Heart right ventricle (tissue), 16 donors: ENCODE measurements around the gene LYPD6B. TPM values are rescaled to one million over a fixed set of nuclear protein-coding genes. Genes with fewer than 3 reads are reported as not detected.

Experiments used
- ATAC-seq, 8 donors: fragments of 200-7000 bp; cut with Tn5 transposase; one replicate each; pipeline ENCODE4 v1.9.1; 2020; ENCODE audit warnings: mild to moderate bottlenecking in 8 of 8, moderate library complexity in 8 of 8, moderate number of reproducible peaks in 1 of 8
- DNase-seq, 2 donors: peaks; one replicate each; pipeline ENCODE4 v3.0.0-alpha.2; 2020
- H3K27ac ChIP-seq, 10 donors: fragments of 200-600 bp; sonication (generic) in 2 of 10; one replicate each; pipeline versions ENCODE4 v1.5.0 to v1.8.0; 2020 to 2022; ENCODE audit warnings: mild to moderate bottlenecking in 3 of 10
- H3K27me3 ChIP-seq, 7 donors: fragments of 200-600 bp; one replicate each; pipeline ENCODE4 v1.8.0; 2021 to 2022; ENCODE audit warnings: mild to moderate bottlenecking in 2 of 7
- H3K36me3 ChIP-seq, 9 donors: fragments of 200-600 bp; sonication (generic) in 1 of 9; one replicate each; pipeline versions ENCODE4 v1.5.0 to v1.8.0; 2020 to 2022; ENCODE audit warnings: mild to moderate bottlenecking in 2 of 9
- H3K4me1 ChIP-seq, 9 donors: fragments of 200-600 bp; sonication (generic) in 1 of 9; one replicate each; pipeline versions ENCODE4 v1.5.0 to v1.8.0; 2020 to 2022; ENCODE audit warnings: mild to moderate bottlenecking in 4 of 9
- H3K4me3 ChIP-seq, 10 donors: fragments of 200-600 bp; sonication (generic) in 2 of 10; one replicate each; pipeline versions ENCODE4 v1.5.0 to v1.8.0; 2020 to 2022; ENCODE audit warnings: mild to moderate bottlenecking in 7 of 10, moderate library complexity in 2 of 10
- H3K9me3 ChIP-seq, 11 donors: fragments of 200-600 bp in 10 of 11; sonication (generic) in 2 of 11; one replicate each; pipeline versions ENCODE4 v1.5.0 to v1.8.0; 2013 to 2022; ENCODE audit warnings: mild to moderate bottlenecking in 2 of 11, control low read depth in 1 of 11, moderate library complexity in 1 of 11
- CTCF ChIP-seq, 9 donors: fragments of 200-600 bp; sonication (generic) in 2 of 9; IDR thresholded peaks; one replicate each; pipeline versions ENCODE4 v1.5.0 to v1.8.0; 2021 to 2022; ENCODE audit warnings: antibody characterized with exemption in 9 of 9, mild to moderate bottlenecking in 5 of 9, moderate library complexity in 1 of 9
- WGBS, 2 donors: extraction: QIAGEN DNeasy Blood & Tissue Kit; methylation state at CpG; one replicate each; pipeline ENCODE4 v1.1.7; 2013; ENCODE audit warnings: inconsistent platforms in 1 of 2; 5-methylcytosine and 5-hydroxymethylcytosine counted together
- intact Hi-C, 10 donors: fragments of 100-400 bp; cut with DNase I; formaldehyde crosslinking; loops; one replicate each; pipeline versions ENCODE4 v1.11.1 to v1.14.2; 2022
- polyA plus RNA-seq, 2 donors: library from polyadenylated mRNA; stranded (reverse); fragments of 200-250 nt; gene quantifications; one replicate each; pipeline ENCODE4 v1.2.3, GENCODE V29; 2013
- total RNA-seq, 10 donors: library from RNA; stranded (reverse); fragmentation: NEBNext Ultra II Directional in 3 of 10; extraction: Animal tissue kit (Norgen Biotek cat#: 25700) in 3 of 10; gene quantifications; one replicate each; pipeline versions ENCODE4 v1.2.1 to v1.2.4, GENCODE V29; 2021 to 2023
- donor health status: Arrhythmogenic right ventricular cardiomyopathy.
- donor health status: ischemic (EF 13 %, LVEDD 7.1; RV severe dilation, severe dysfunction).
- donor health status: healthy with polysubstance abuse.
- donor health status: DM: no; HTN: yes; CAD: no.
- donor health status: DM: no; HTN: no; CAD: no.
- donor health status: ischemic (EF 25% LVEDD 6.9; RV normal size, moderate dysfunction).
- donor health status: ischemic (EF 25% LVEDD 5.7; RV mildly dilated, moderate dysfunction).
- donor health status: healthy.
- donor health status: DM: yes; HTN: yes; CAD: no.
- donor health status: Ischemic cardiomyopathy.
- donor health status: ischemic (EF 35%, LVEDD 5.7; RV mildly dilated, moderate dysfunction).
- donor health status: nonischemic (EF 11% LVEDD 7.7; RV severe dilation, severe dysfunction).
- donor health status: DM: yes; HTN: yes; CAD: no.
- donor health status: PGD.
- donor health status: ischemic (EF 29% LVEDD 5.4; RV normal size, mild dysfunction).
- donor health status: nonischemic (EF 23%, LVEDD 6.1; RV moderate dilation, normal function).

LYPD6B gene
- total and polyA plus RNA-seq, 12 donors = 0.21 TPM; not detected in 11

GRCh38 chr2:149061133-149061745, 22.7 kb downstream of the LYPD6B start:
- H3K9me3 ChIP-seq = no peaks in the 10 kb centered on the region
- WGBS, 2 donors = 81 to 93% methylated on average over 2 of the region's 2 CpGs
- intact Hi-C loops = no loop called here
- H3K27me3 ChIP-seq = peaks cover 0 to 4% (median 0%) of the 10 kb centered on the region in 7 donors
- H3K27ac ChIP-seq = no peak overlapping the region
- no peak overlapping the region for H3K4me3 ChIP-seq
- no peaks in the 10 kb centered on the region for H3K36me3 ChIP-seq
- no peak for TF ChIP-seq CTCF (IDR thresholded peaks at IDR 0.05)
- no peak for DNase-seq
- ATAC-seq = no peak
- H3K4me1 ChIP-seq = peaks cover 0 to 7% (median 0%) of the 10 kb centered on the region in 9 donors

DNA sequence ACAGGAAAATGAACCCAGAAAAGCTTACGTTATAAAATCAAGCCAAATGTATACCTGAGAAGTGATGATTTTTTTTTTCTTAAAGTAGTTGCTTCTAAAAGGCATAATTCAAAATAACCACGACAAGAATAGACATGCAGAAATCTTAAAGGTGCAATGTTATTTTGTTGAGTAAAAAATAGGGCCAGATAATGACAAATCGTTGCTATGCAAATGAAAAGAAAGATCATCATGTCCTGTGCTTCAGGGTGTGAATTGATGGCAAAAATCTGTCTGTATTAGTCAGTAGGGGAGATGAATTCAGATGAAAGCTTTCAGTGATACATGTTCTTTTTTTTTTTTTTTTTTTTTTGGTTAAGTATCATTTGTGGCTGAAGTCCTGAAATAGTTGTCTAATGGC, 24.0 kb downstream of the LYPD6B start:
- H3K27me3 ChIP-seq = peaks cover 0 to 4% (median 0%) of the 10 kb centered on the region in 7 donors

GRCh38 chr2:149063177-149063576, 24.7 kb downstream of the LYPD6B start:
- Histone ChIP-seq H3K4me1 (peaks cover 0 to 7% (median 0%) of the 10 kb centered on the region in 9 donors), H3K27ac (no peak overlapping the region), H3K9me3 (no peaks in the 10 kb centered on the region), H3K27me3 (no peaks in the 10 kb centered on the region), H3K36me3 (no peaks in the 10 kb centered on the region), H3K4me3 (no peak overlapping the region)
- TF ChIP-seq CTCF (IDR thresholded peaks at IDR 0.05) = no peak
- ATAC-seq (no peak), DNase-seq (no peak)
- WGBS, 2 donors = 81 to 90% methylated on average over 4 of the region's 4 CpGs
- intact Hi-C loops = no loop called here

More for the DNA sequence above, 24.0 kb downstream of the LYPD6B start:
- no peak overlapping the region for H3K4me3 ChIP-seq
- no peak for TF ChIP-seq CTCF (IDR thresholded peaks at IDR 0.05)
- intact Hi-C loops = no loop called here
- 80 to 82% methylated on average over 3 of the region's 3 CpGs for WGBS, 2 donors
- H3K9me3 ChIP-seq = no peaks in the 10 kb centered on the region
- ATAC-seq (no peak), DNase-seq (no peak)
- H3K4me1 ChIP-seq = peaks cover 0 to 7% (median 0%) of the 10 kb centered on the region in 9 donors
- H3K27ac ChIP-seq = no peak overlapping the region
- H3K36me3 ChIP-seq = no peaks in the 10 kb centered on the region

DNA sequence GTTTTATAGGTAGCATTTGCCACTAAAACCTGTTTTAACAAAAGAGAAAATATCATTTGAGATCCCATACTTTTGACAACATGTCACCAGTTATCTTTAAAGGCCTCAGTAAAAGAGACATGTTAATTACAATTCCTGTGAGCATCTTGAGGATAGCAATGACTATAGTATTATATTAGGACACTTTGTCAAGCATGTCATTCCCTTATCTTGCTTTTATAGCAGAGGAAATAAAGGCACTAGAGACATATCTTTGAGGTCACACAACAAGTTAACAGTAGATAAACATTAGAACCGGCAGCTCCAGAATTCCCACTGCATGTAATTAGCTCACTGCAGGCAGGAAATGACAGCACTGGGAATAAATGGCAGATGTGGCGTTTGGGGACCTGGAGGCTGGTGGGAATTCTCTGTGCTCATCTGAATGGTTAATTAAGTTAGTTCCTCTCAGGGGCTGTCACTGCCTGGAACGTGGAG, 25.9 kb downstream of the LYPD6B start:
- H3K9me3 ChIP-seq = no peaks in the 10 kb centered on the region
- no peak overlapping the region for H3K27ac ChIP-seq
- no peaks in the 10 kb centered on the region for H3K27me3 ChIP-seq
- ATAC-seq = no peak
- TF ChIP-seq CTCF (IDR thresholded peaks at IDR 0.05) = no peak
- peaks cover 0 to 9% (median 0%) of the 10 kb centered on the region in 9 donors for H3K4me1 ChIP-seq
- H3K36me3 ChIP-seq = no peaks in the 10 kb centered on the region
- DNase-seq = no peak
- H3K4me3 ChIP-seq = no peak overlapping the region
- WGBS, 2 donors = 17% methylated on average over 3 of the region's 3 CpGs
- intact Hi-C loops = no loop called here
